SK-MEL-5 (cell line): ENCODE results near the gene MSS51. TPM values are rescaled to one million over a fixed set of nuclear protein-coding genes. Genes with fewer than 3 reads are reported as not detected.
"Not testable (repeated sequence)": the region's sequence is repeated elsewhere in the genome, so short reads cannot be mapped to it uniquely, and the experiment has no call there.

ENCODE experiments used
- DNase-seq: peaks from one replicate; pipeline ENCODE4 v3.0.0-alpha.2; 2016; ENCODE audit warnings: low read depth, low spot score
- in situ Hi-C: cut with HindIII; loops from 2 replicates; pipeline ENCODE4 v1.10.0; 2016; ENCODE audit warnings: low sequenced_read_pairs, high pct_unique_total_duplicates, low pct_unique_long_range_greater_than_20kb
- total RNA-seq: library from RNA; depleted of rRNA; stranded (reverse); fragments of >200 nt; shearing (Covaris generic); gene quantifications from 2 replicates; pipeline ENCODE4 v1.2.3, GENCODE V29; 2014

The MSS51 gene
- total RNA-seq, 1 experiment from 2014 or later = 0.29 TPM

GRCh38 chr10:73426318-73426717, 7.0 kb downstream of the MSS51 start:
- DNase-seq = no peak
- in situ Hi-C loops = no loop called here

GRCh38 chr10:73424478-73424877, 8.9 kb downstream of the MSS51 start:
- no peak for DNase-seq
- in situ Hi-C loops = no loop called here

DNA sequence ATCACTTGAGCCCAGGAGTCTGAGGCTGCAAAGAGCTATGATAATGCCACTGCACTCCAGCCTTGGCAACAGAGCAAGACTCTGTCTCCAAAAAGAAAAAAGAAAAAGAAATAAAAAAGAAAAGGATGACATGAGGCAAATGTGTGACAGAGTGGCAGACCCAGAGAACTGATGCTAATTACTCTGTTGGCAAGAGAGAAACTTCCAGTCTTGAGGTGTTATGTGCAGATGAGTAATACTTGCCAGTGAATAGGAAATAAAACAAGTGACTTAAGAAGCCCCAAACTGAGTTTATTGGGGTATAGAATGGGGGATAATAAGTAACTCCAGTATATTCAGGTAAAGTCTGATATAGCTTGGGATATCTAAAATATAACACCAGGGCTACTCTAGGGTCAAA, 10.1 kb downstream of the MSS51 start:
- in situ Hi-C loops = no loop called here
- no peak for DNase-seq

DNA sequence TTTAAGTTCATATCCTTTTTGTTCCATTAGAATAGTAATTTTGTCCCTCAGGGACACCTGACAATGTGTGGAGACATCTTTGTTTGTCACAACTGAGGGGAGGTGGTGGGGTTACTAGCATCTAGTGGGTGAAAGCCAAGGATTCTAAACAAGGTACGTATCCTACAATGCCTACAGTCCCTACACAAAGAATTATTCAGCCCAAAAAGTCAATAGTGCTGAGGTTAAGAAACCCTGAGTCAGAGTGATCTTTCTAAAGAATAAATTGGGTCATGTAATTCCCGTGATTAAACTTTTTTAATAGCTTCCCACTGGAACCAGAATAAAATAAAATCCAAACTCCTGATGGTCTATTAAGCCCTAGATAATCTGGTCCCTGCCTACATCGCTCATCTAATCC, 16.8 kb downstream of the MSS51 start:
- no peak for DNase-seq
- in situ Hi-C loops = no loop called here

GRCh38 chr10:73414230-73414945, 19.0 kb downstream of the MSS51 start:
- in situ Hi-C loops = no loop called here

GRCh38 chr10:73413528-73414229, 19.7 kb downstream of the MSS51 start, which contains the start of gene ANXA7:
ANXA7 (minus strand) TSS chr10:73414058; CDS start chr10:73400856, 13,202 bp downstream.
- in situ Hi-C loops = no loop called here
- peak; percentile 79 for DNase-seq

More at GRCh38 chr10:73414230-73414945, 19.0 kb downstream of the MSS51 start:
- DNase-seq = no peak

DNA sequence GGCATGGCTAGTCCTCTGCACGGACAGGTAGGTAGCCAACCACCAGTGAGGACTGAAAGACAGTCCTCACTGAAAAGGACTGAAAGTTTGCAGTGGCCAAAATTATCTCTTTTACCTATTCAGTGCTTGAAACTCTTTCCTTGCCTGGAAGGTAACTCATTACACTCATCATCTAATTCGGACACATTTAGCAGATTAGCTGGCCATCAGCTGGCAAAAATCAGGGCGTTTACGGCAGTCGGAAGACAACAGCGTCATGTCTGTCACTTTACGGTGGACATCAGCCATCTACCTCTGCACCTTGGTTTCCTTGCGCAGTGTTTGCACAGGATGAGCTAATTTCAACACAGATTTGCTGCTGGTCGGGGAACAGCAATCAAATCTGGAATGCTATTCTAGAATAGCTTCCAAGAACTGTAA, 20.2 kb downstream of the MSS51 start:
- peak; percentile 32 for DNase-seq
- in situ Hi-C loops = no loop called here

DNA sequence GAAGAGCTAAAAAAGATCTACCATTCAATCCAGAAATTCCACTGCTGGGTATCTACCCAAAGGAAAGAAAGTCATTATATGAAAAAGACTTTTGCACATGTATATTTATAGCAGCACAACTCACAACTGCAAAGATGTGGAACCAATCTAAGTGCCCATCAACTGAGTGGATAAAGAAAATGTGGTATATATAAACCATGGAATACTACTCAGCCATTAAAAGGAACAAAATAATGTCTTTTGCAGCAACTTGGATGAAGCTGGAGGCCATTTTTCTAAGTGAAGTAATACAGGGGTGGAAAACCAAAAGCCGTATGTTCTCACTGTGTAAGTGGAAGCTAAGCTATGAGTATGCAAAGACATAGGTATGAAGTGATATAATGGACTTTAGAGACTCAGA, 22.5 kb downstream of the MSS51 start:
- no peak for DNase-seq
- in situ Hi-C loops = no loop called here

DNA sequence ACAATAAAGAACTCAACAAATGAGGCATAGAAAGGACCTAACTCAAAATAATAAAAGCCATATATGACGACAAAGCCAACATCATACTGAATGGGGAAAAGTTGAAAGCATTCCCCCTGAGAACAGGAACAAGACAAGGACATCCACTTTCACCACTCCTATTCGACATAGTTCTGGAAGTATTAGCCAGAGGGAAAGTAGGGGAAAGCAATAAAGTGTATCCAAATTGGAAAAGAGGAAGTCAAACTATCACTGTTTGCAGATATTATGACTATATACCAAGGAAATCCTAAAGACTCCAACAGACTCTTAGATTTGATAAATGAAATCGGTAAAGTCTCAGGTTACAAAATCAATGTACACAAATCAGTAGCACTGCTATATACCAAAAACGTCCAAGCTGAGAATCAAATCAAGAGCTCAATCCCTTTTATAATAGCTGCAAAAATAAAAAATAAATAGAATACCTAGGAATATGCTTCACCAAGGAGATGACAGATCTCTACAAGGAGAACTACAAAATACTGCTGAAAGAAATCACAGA, 24.3 kb downstream of the MSS51 start:
- DNase-seq = no peak
- in situ Hi-C loops = no loop called here

DNA sequence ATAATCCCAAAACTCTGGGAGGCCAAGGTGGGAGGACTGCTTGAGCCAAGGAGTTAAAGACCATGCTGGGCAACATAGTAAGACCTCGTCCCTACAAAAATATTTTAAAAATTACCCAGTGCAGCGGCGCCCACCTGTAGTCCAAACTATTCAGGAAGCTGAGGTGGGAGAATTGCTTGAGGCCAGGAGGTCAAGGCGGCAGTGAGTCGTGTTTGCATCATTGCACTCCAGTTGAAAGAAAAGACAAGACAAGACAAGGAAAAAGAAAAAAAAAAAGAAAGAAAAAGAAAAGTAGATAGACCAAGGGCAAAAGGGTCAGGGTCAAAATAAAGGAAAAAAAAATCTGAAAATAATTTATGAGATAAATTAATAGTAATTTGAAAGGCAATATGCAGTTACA, 25.3 kb downstream of the MSS51 start:
- in situ Hi-C loops = no loop called here

GRCh38 chr10:73407495-73407894, 25.9 kb downstream of the MSS51 start:
- in situ Hi-C loops = no loop called here
- no peak for DNase-seq

More for the DNA sequence above, 25.3 kb downstream of the MSS51 start:
- DNase-seq = no peak

- in situ Hi-C loops = no loop called here
- no peak for DNase-seq
Observed at GRCh38 chr10:73406846-73407245, 26.5 kb downstream of the MSS51 start.

- DNase-seq = no peak
- in situ Hi-C loops = no loop called here
Observed at GRCh38 chr10:73405556-73405955, 27.8 kb downstream of the MSS51 start.

DNA sequence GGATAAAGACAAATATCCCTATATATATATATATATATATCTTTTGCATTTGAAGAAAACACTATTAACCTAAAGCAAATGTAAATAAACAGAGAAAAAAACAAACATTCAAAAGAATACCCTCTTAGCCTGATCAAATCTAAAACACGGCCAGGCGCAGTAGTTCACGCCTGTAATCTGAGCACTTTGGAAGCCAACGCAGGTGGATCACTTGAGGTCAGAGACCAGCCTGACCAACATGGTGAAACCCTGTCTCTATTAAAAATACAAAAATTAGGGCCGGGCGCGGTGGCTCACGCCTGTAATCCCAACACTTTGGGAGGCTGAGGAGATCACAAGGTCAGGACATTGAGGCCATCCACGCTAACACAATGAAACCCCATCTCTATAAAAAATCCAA, 28.7 kb downstream of the MSS51 start:
- DNase-seq = no peak
- in situ Hi-C loops = no loop called here

GRCh38 chr10:73401636-73402035, 31.7 kb downstream of the MSS51 start:
- in situ Hi-C loops = no loop called here
- DNase-seq = no peak

GRCh38 chr10:73399063-73399462, 34.3 kb downstream of the MSS51 start:
- in situ Hi-C loops = no loop called here
- DNase-seq = no peak

GRCh38 chr10:73398024-73398423, 35.3 kb downstream of the MSS51 start:
- in situ Hi-C loops = no loop called here

DNA sequence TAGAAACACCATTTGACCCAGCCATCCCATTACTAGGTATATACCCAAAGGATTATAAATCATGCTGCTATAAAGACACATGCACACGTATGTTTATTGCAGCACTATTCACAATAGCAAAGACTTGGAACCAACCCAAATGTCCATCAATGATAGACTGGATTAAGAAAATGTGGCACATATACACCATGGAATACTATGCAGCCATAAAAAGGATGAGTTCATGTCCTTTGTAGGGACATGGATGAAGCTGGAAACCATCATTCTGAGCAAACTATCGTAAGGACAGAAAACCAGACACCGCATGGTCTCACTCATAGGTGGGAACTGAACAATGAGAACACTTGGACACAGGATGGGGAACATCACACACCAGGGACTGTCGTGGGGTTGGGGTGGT, 39.0 kb downstream of the MSS51 start:
- DNase-seq, in situ Hi-C loops: not testable (repeated sequence)

More at GRCh38 chr10:73398024-73398423, 35.3 kb downstream of the MSS51 start:
- peak; percentile 14 for DNase-seq

DNA sequence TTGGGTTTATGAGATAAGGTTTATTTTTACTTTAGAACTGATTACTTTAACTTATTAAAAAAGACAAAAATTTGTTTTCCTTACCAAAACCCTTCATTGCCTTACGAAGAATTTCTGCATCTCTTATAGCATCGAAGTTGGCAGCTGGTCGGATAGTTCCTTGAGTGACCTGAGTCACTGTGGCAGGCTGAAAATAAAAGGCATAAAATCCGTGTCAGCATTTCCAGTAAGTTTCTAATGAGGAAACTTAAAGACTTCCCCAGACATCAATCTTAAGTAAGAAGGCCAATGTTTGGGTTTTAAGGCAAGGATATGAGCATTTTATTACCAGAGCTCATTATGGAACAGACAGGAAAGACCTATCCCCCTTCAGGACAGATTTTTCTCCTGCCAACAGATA, 45.1 kb downstream of the MSS51 start:
- DNase-seq = no peak
- in situ Hi-C loops = no loop called here
